HepG2 (cell line): ENCODE data around the gene SPHK1. TPM values are rescaled to one million over a fixed set of nuclear protein-coding genes. Genes with fewer than 3 reads are reported as not detected.
A peak's percentile ranks its signal among the peaks of the same experiment; 100 is the strongest.

Source experiments
- BCL6 ChIP-seq: IDR thresholded peaks from 2 replicates; pipeline ENCODE4 v1.6.1; 2016; ENCODE audit warnings: missing genetic modification reagents, missing compliant biosample characterization
- CEBPB ChIP-seq: IDR thresholded peaks from 2 replicates; pipeline ENCODE4 v1.6.1; 2011; ENCODE audit warnings: low read depth, low read length, improper control_type of control experiment, borderline replicate concordance
- ETS1 ChIP-seq: sonication (generic); formaldehyde crosslinking; IDR thresholded peaks from 2 replicates; pipeline ENCODE4 v1.4.0; 2020; ENCODE audit warnings: missing genetic modification reagents
- FOXA3 ChIP-seq: IDR thresholded peaks from 2 replicates; pipeline ENCODE4 v1.6.1; 2016; ENCODE audit warnings: missing genetic modification reagents, missing compliant biosample characterization
- HCFC1 ChIP-seq: fragments of 150-350 bp; IDR thresholded peaks from 2 replicates; pipeline ENCODE4 v1.6.1; 2014; ENCODE audit warnings: low read depth, low read length
- HES4 ChIP-seq: sonication (generic); formaldehyde crosslinking; IDR thresholded peaks from 2 replicates; pipeline ENCODE4 v1.9.0; 2021; ENCODE audit warnings: mild to moderate bottlenecking, missing genetic modification reagents, borderline replicate concordance
- NCOA2 ChIP-seq: sonication (generic); formaldehyde crosslinking; IDR thresholded peaks from 2 replicates; pipeline ENCODE4 v1.8.0; 2022; ENCODE audit warnings: inconsistent platforms
- NONO ChIP-seq, 2 experiments: fragments of 450-650 bp in 1 of 2; sonication (generic) in 1 of 2; formaldehyde crosslinking in 1 of 2; IDR thresholded peaks in 1 of 2; conservative IDR thresholded peaks in 1 of 2; 2 replicates each; pipeline versions ENCODE4 v1.6.1 to v1.8.0; 2017 to 2022; ENCODE audit warnings: mild to moderate bottlenecking in 1 of 2, missing genetic modification reagents in 1 of 2, moderate library complexity in 1 of 2
- SATB2 ChIP-seq: sonication (generic); formaldehyde crosslinking; IDR thresholded peaks from 2 replicates; pipeline ENCODE4 v1.5.0; 2020; ENCODE audit warnings: missing genetic modification reagents
- SNAI1 ChIP-seq: sonication (generic); formaldehyde crosslinking; IDR thresholded peaks from 2 replicates; pipeline ENCODE4 v1.5.0; 2020; ENCODE audit warnings: mild to moderate bottlenecking, missing genetic modification reagents, borderline replicate concordance
- SOX6 ChIP-seq, 2 experiments: fragments of 450-650 bp in 1 of 2; sonication (generic) in 1 of 2; formaldehyde crosslinking in 1 of 2; IDR thresholded peaks; 2 replicates each; pipeline versions ENCODE4 v1.4.0 to v1.6.1; 2017 to 2020; ENCODE audit warnings: antibody characterized with exemption in 1 of 2, mild to moderate bottlenecking in 1 of 2, missing genetic modification reagents in 1 of 2
- SP1 ChIP-seq, 2 experiments: fragments of 450-650 bp in 1 of 2; sonication (generic) in 1 of 2; formaldehyde crosslinking in 1 of 2; IDR thresholded peaks; 2 replicates each; pipeline versions ENCODE4 v1.4.0 to v1.6.1; 2016 to 2020; ENCODE audit warnings: missing genetic modification reagents in 1 of 2
- SYNCRIP ChIP-seq: fragments of 200-400 bp; formaldehyde crosslinking; IDR thresholded peaks from 2 replicates; pipeline ENCODE4 v1.6.1; 2018; ENCODE audit warnings: mild to moderate bottlenecking, low read depth, low read length; ENCODE audit not compliant: insufficient read depth
- THAP11 ChIP-seq: IDR thresholded peaks from 2 replicates; pipeline ENCODE4 v1.6.1; 2016; ENCODE audit warnings: missing biosample characterization, missing genetic modification reagents
- ZNF124 ChIP-seq: sonication (generic); formaldehyde crosslinking; IDR thresholded peaks from 2 replicates; pipeline ENCODE4 v1.4.0; 2020; ENCODE audit warnings: missing genetic modification reagents
- ZNF160 ChIP-seq: sonication (generic); formaldehyde crosslinking; IDR thresholded peaks from 2 replicates; pipeline ENCODE4 v1.8.0; 2022; ENCODE audit warnings: mild to moderate bottlenecking, inconsistent platforms, missing genetic modification reagents
- ZNF232 ChIP-seq: sonication (generic); formaldehyde crosslinking; IDR thresholded peaks from 2 replicates; pipeline ENCODE4 v1.4.0; 2020; ENCODE audit warnings: missing genetic modification reagents, borderline replicate concordance
- ZNF446 ChIP-seq: sonication (generic); formaldehyde crosslinking; IDR thresholded peaks from 2 replicates; pipeline ENCODE4 v1.5.0; 2020; ENCODE audit warnings: mild to moderate bottlenecking, missing genetic modification reagents
- ZNF639 ChIP-seq: conservative IDR thresholded peaks from 2 replicates; pipeline ENCODE4 v1.6.1; 2018; ENCODE audit warnings: missing genetic modification reagents
- ZNF816 ChIP-seq: sonication (generic); formaldehyde crosslinking; IDR thresholded peaks from 2 replicates; pipeline ENCODE4 v1.8.0; 2022; ENCODE audit warnings: missing genetic modification reagents, mild to moderate bottlenecking, borderline replicate concordance
- ZNF883 ChIP-seq: sonication (generic); formaldehyde crosslinking; IDR thresholded peaks from 2 replicates; pipeline ENCODE4 v1.5.1; 2020; ENCODE audit warnings: mild to moderate bottlenecking, missing genetic modification reagents; ENCODE audit errors: not compliant biosample characterization
- ZNF891 ChIP-seq: sonication (generic); formaldehyde crosslinking; IDR thresholded peaks from 2 replicates; pipeline ENCODE4 v1.5.0; 2020; ENCODE audit warnings: mild to moderate bottlenecking, missing genetic modification reagents
- ZSCAN29 ChIP-seq: sonication (generic); formaldehyde crosslinking; conservative IDR thresholded peaks from 2 replicates; pipeline ENCODE4 v1.4.0; 2020; ENCODE audit warnings: mild to moderate bottlenecking, missing genetic modification reagents
- polyA plus RNA-seq, 8 experiments: library from polyadenylated mRNA; depleted of rRNA in 3 of 8; stranded (reverse) in 7 of 8; unstranded in 1 of 8; fragments of >200 nt; fragmentation: Illumina TruSeq in 4 of 8; extraction: Trizol in 4 of 8; gene quantifications; 2 replicates each; pipeline versions ENCODE4 v1.2.1 to v1.2.3, GENCODE V29; 2011 to 2016; ENCODE audit warnings: low read depth in 4 of 8, missing spikeins in 1 of 8, mixed read lengths in 1 of 8; ENCODE audit not compliant: insufficient read depth in 1 of 8
- total RNA-seq, 5 experiments: library from RNA; depleted of rRNA; stranded (reverse); fragments of >200 nt; fragmentation: Illumina TruSeq; extraction: Trizol; gene quantifications; 2 replicates each; pipeline ENCODE4 v1.2.3, GENCODE V29; 2016; ENCODE audit warnings: low read depth in 1 of 5
- TF ChIP-seq, protein P1 (sequence below): IDR thresholded peaks from 2 replicates; pipeline ENCODE4 v1.6.1; 2016
- TF ChIP-seq, protein P2 (sequence below): sonication (generic); formaldehyde crosslinking; IDR thresholded peaks from 2 replicates; pipeline ENCODE4 v1.8.0; 2022; ENCODE audit warnings: mild to moderate bottlenecking, missing genetic modification reagents; ENCODE audit not compliant: insufficient replicate concordance

The SPHK1 gene
- total and polyA plus RNA-seq, 2 of the 13 experiments (the other 11 are each of a cell fraction or from before 2014, with no cell fraction given), result 129 to 160 TPM

- TF ChIP-seq ZNF816 (CRISPR knock-in tag) (no peak), THAP11 (CRISPR knock-in tag) (no peak), ZNF883 (CRISPR knock-in tag) (no peak), ZNF232 (CRISPR knock-in tag) (no peak), SP1 (IDR thresholded peaks at IDR 0.05) (no peak), SP1 (CRISPR knock-in tag; IDR thresholded peaks at IDR 0.05) (no peak), NCOA2 (CRISPR knock-in tag) (no peak), ZNF639 (CRISPR knock-in tag) (no peak), ZNF160 (CRISPR knock-in tag) (no peak), ZNF124 (CRISPR knock-in tag) (no peak), HES4 (no peak), SATB2 (no peak), FOXA3 (CRISPR knock-in tag) (peak; percentile 79), BCL6 (CRISPR knock-in tag) (peak; percentile 31; the same call in 1 of the 2 replicates), ZNF446 (CRISPR knock-in tag) (0 out of 2 replicates have a peak, but pooled peaks have one; percentile 29), CEBPB (no peak), ETS1 (no peak), SOX6 (IDR thresholded peaks at IDR 0.05) (no peak), SOX6 (CRISPR knock-in tag; IDR thresholded peaks at IDR 0.05) (peak; percentile 60), HCFC1 (no peak), ZNF891 (CRISPR knock-in tag) (no peak), SYNCRIP (no peak), NONO (IDR thresholded peaks at IDR 0.05) (no peak), NONO (CRISPR knock-in tag; conservative IDR thresholded peaks at IDR 0.05) (no peak), ZSCAN29 (CRISPR knock-in tag) (no peak), SNAI1 (CRISPR knock-in tag) (no peak)
- TF ChIP-seq, protein P1, sequence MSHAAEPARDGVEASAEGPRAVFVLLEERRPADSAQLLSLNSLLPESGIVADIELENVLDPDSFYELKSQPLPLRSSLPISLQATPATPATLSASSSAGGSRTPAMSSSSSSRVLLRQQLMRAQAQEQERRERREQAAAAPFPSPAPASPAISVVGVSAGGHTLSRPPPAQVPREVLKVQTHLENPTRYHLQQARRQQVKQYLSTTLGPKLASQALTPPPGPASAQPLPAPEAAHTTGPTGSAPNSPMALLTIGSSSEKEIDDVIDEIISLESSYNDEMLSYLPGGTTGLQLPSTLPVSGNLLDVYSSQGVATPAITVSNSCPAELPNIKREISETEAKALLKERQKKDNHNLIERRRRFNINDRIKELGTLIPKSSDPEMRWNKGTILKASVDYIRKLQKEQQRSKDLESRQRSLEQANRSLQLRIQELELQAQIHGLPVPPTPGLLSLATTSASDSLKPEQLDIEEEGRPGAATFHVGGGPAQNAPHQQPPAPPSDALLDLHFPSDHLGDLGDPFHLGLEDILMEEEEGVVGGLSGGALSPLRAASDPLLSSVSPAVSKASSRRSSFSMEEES, result 0 out of 2 replicates have a peak, but pooled peaks have one; percentile 21
- TF ChIP-seq, protein P2, sequence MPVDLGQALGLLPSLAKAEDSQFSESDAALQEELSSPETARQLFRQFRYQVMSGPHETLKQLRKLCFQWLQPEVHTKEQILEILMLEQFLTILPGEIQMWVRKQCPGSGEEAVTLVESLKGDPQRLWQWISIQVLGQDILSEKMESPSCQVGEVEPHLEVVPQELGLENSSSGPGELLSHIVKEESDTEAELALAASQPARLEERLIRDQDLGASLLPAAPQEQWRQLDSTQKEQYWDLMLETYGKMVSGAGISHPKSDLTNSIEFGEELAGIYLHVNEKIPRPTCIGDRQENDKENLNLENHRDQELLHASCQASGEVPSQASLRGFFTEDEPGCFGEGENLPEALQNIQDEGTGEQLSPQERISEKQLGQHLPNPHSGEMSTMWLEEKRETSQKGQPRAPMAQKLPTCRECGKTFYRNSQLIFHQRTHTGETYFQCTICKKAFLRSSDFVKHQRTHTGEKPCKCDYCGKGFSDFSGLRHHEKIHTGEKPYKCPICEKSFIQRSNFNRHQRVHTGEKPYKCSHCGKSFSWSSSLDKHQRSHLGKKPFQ, result no peak
Measured at GRCh38 chr17:76367642-76368041, 16.8 kb upstream of the SPHK1 start (continued).
